8988T (cell line): ENCODE results near the gene RNPS1.

Source experiments
- DNase-seq: peaks from one replicate; pipeline ENCODE4 v3.0.0; 2011

Gene RNPS1

GRCh38 chr16:2210386-2211365 lies 57.2 kb downstream of the RNPS1 start, which contains the start of gene BRICD5:
Gene BRICD5, minus strand, starts transcription at chr16:2210863. Its CDS starts 30 bp downstream, at chr16:2210833.
- DNase-seq: no peak

- DNase-seq: no peak
Observed at GRCh38 chr16:2210009-2210332, 58.0 kb downstream of the RNPS1 start.

- no peak for DNase-seq
Observed at GRCh38 chr16:2209258-2210008, 58.5 kb downstream of the RNPS1 start.

DNA sequence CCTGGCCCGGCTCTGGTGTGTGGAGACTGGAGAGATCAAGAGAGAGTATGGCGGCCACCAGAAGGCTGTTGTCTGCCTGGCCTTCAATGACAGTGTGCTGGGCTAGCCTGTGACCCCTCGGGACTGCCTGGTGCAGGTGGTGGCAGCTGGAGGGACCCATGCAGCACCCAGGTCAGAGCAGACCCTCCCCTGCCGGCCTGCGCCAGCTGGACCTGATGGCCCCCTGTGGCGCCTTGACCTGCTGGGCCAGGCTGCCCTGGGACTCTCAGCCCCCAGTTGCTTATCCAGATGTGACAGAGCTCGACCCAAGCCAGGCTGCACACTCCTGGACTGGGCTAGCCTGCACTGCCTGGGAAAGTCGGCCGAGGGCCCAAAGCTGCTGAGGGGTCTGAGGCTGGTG lies 59.2 kb downstream of the RNPS1 start:
- DNase-seq: no peak

GRCh38 chr16:2208308-2208707 lies 59.6 kb downstream of the RNPS1 start:
- DNase-seq: no peak

- no peak for DNase-seq
Observed at GRCh38 chr16:2207872-2208271, 60.1 kb downstream of the RNPS1 start.

- DNase-seq: no peak
Observed at GRCh38 chr16:2206780-2207433, 61.0 kb downstream of the RNPS1 start.

DNA sequence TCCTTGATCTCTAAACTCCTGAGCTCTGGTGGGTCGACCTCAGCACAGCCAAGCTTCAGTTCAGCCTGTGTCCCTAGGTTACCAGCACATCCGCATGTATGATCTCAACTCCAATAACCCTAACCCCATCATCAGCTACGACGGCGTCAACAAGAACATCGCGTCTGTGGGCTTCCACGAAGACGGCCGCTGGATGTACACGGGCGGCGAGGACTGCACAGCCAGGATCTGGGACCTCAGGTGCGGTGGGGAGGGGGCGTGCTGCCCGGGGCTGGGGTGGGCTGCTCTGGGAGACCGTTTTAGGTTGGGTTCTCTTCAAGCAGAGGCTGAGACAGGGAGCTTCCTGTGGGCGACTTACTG lies 61.5 kb downstream of the RNPS1 start:
- no peak for DNase-seq

GRCh38 chr16:2205967-2206313 lies 62.0 kb downstream of the RNPS1 start:
- no peak for DNase-seq

GRCh38 chr16:2205104-2205966 lies 62.6 kb downstream of the RNPS1 start, which contains the start of gene MLST8:
Gene MLST8, plus strand, starts transcription at chr16:2205454. Its CDS starts 632 bp downstream, at chr16:2206086.
- DNase-seq: peak; percentile 96

GRCh38 chr16:2204416-2205103 lies 63.4 kb downstream of the RNPS1 start:
- no peak for DNase-seq
